Measurements from ENCODE around the gene MTF2.

DNA sequence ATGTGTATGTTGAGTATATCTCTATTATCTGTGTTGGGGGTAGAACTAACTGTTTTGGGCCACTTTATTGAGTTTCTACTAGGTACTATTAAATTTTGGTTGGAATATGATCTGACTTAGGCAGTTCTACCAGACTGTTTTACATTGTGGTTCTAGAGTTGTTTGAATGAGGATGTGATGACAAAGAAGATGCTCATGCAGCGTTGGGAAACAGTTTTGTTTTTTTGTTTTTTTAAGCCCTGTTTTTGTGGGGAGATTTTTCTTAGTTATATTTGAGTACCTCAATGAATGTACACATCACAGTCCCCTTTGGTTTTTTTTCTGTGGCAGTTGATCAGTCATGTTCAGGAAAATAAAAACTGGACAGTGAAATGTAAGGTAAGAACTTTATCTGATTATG lies 61.0 kb downstream of the MTF2 start:
- TF ChIP-seq CTCF (IDR thresholded peaks at IDR 0.05 in 8 of 11, conservative IDR thresholded peaks at IDR 0.05 in 3 of 11) = no peak
- no peak for TF ChIP-seq POLR2A (IDR thresholded peaks at IDR 0.05)
